ENCODE measurements around the gene PRKN.

DNA sequence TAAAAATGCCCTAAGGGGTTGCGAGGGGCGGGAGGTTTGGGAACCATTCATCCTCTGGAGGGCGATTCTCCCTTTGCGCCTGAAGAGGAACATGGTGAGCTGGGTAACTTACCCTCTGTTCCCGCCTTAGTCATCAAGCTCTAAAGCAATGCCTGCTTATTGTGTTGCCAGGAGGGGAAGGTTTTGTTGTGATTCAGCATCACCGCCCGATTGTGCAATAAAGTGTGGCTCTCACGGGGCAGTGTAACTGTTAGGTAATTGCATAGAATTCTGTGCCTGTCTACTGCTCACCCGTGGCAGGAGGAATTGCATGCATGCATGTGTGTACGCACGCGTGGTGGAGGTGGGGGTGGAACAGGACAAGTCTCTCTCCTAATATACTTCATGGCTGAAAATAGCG, 1358.2 kb downstream of the PRKN start:
- TF ChIP-seq SP2 (IDR thresholded peaks at IDR 0.05; ENCODE audit: extremely low read depth, low read depth, low read length, poor library complexity, severe bottlenecking), result no peak
- TF ChIP-seq ZBTB8A (IDR thresholded peaks at IDR 0.05; ENCODE audit: partially characterized antibody), result no peak
- no peak for TF ChIP-seq POLR2AphosphoS2 (IDR thresholded peaks at IDR 0.05; ENCODE audit: low read length)
